Left cardiac atrium (tissue), 4 donors: ENCODE results near the gene LATS2. TPM values are rescaled to one million over a fixed set of nuclear protein-coding genes. Genes with fewer than 3 reads are reported as not detected.

Experiments used
- ATAC-seq, 2 donors: fragments of 200-7000 bp; cut with Tn5 transposase; one replicate each; pipeline ENCODE4 v1.9.1; 2020; ENCODE audit warnings: mild to moderate bottlenecking in 2 of 2, moderate library complexity in 2 of 2
- DNase-seq: peaks from one replicate; pipeline ENCODE4 v3.0.0-alpha.2; 2020
- intact Hi-C, 2 donors: fragments of 100-400 bp; cut with DNase I; formaldehyde crosslinking; loops; one replicate each; pipeline versions ENCODE4 v1.14.1 to v1.15.1; 2022 to 2023
- total RNA-seq, 2 donors: library from RNA; stranded (reverse); fragmentation: NEBNext Ultra II Directional; extraction: Animal tissue kit (Norgen Biotek cat#: 25700); gene quantifications; one replicate each; pipeline ENCODE4 v1.2.1, GENCODE V29; 2021
- donor health status: DM: no; HTN: yes; CAD: no.
- donor health status: DM: no; HTN: yes; CAD: no; lungs with severe emphysema.
- donor health status: DM: yes; HTN: yes; CAD: no.
- donor health status: Dilated cardiomyopathy.

LATS2 gene
- total RNA-seq, 2 donors from 2014 or later = 19.3 to 30.9 TPM

DNA sequence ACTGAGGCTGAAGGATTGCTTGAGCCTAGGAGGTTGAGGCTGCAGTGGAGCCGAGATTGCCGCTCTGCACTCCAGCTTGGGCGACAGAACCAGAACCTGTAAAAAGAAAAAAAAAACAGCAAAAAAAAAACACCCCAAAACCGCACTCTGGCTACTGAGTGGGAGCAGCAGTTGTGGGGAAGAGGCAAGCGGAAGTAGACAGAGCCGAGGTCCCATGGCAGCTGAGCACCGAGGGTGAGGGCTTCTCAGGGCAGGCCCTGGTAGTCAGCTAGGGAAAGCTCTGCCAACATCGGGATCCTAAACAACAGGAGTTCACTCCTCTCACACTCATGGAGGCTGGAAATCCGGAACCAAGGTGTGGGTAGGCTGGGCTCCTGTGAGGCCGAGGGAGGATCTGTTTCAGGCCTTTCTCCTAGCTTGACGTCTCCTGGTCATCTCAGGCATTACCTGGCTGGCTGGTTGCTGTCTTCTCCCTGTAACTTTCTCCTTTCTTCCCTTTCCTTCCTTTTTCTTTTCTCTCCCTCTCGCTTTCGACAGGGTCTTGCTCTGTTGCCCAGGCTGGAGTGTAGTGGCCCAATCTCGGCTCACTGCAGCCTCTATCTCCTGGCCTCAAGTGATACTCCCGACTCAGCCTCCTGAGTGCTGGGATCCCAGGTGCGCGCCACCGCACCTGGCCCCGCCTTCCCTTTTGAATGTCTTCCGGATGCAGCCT is 15.8 kb upstream of the LATS2 start:
- ATAC-seq (no peak), DNase-seq (no peak)
- intact Hi-C loops = loop anchor here in 1 of 2 donors (10.0 kb wide), 1 partner anchor 132 kb away; no protein-coding TSS in a partner anchor

GRCh38 chr13:21076253-21076652 is 14.9 kb upstream of the LATS2 start:
- intact Hi-C loops = loop anchor here in 1 of 2 donors (10.0 kb wide), 1 partner anchor 131 kb away; no protein-coding TSS in a partner anchor
- ATAC-seq = peak in 1 of 2 donors; percentile 25
- no peak for DNase-seq

- intact Hi-C loops = loop anchor here in 1 of 2 donors (10.0 kb wide), 1 partner anchor 131 kb away; no protein-coding TSS in a partner anchor
- ATAC-seq (peak; percentile 68 to 70), DNase-seq (peak; percentile 43)
Observed at GRCh38 chr13:21075379-21076249, 14.2 kb upstream of the LATS2 start.

DNA sequence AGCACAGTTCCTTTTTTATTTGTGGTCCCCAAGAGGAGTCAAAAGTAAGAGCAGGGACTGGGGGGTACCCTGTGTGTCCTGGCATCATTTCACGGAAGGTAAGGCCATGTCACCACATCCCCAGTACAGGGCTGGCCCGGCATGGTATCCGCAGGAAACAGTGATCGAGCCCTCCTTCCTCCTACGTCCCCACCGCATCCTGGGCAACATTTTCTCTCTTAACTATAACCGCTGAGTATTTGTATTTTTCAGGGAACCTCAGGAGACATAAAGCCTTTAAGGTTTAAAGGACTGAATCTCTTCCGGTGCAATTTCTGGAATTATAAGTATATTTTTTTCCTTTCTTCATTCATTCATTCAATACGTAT is 13.6 kb upstream of the LATS2 start:
- ATAC-seq (peak; percentile 48 to 51), DNase-seq (no peak)
- intact Hi-C loops = loop anchor here in 1 of 2 donors (10.0 kb wide), 1 partner anchor 130 kb away; no protein-coding TSS in a partner anchor

GRCh38 chr13:21074546-21074945 is 13.2 kb upstream of the LATS2 start:
- intact Hi-C loops = loop anchor here in 1 of 2 donors (10.0 kb wide), 1 partner anchor 130 kb away; no protein-coding TSS in a partner anchor
- ATAC-seq = peak; percentile 45
- peak; percentile 37 for DNase-seq

GRCh38 chr13:21071924-21072323 is 10.5 kb upstream of the LATS2 start:
- intact Hi-C loops = loop anchor here in 1 of 2 donors (10.0 kb wide), 1 partner anchor 127 kb away; no protein-coding TSS in a partner anchor
- ATAC-seq (no peak), DNase-seq (no peak)

- no peak for ATAC-seq
Observed at GRCh38 chr13:21071015-21071414, 9.6 kb upstream of the LATS2 start.

DNA sequence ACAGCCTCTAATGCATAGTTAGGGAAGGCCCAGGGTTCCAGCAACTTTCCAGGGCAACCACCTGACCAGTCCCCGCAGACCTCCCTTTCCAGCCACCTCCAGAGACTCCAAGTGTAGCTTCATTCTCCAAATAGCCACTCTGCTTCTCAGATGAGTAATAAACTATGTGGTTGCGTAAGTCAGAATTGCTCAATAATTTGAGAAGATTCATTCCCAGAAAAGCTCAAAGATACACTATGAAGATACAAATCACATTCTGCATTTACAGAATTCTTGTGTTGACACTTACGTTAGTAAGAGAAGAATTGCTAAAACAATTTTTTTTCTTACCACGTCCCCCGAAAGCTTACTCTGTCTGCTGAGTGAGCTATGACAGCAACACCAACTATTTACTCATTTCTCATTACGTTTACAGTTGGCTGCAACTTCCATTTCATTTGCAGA is 8.2 kb upstream of the LATS2 start:
- peak; percentile 81 to 92 for ATAC-seq
- intact Hi-C loops = loop anchor here in 1 of 2 donors (10.0 kb wide), 1 partner anchor 125 kb away; no protein-coding TSS in a partner anchor
- no peak for DNase-seq

More at GRCh38 chr13:21071015-21071414, 9.6 kb upstream of the LATS2 start:
- no peak for DNase-seq
- intact Hi-C loops = loop anchor here in 1 of 2 donors (10.0 kb wide), 1 partner anchor 126 kb away; no protein-coding TSS in a partner anchor

DNA sequence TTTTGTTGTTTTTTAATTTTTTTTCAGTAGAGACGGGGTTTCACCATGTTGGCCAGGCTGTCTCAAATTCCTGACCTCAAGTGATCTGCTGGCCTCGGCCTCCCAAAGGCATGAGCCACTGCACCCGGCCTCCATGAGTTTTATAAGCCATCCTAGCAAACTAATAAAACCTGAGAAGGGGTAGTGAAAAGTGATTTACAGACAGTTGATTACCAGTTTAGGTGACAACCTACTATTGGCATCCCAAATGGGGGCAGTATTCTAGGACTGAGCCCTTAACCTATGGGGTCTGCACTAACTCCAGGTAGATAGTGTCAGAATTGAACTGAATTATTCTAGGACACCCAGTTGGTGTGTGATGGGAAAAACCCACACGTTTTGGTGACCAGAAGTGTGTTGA is 6.5 kb upstream of the LATS2 start:
- DNase-seq (no peak), ATAC-seq (no peak)
- intact Hi-C loops = no loop called here

DNA sequence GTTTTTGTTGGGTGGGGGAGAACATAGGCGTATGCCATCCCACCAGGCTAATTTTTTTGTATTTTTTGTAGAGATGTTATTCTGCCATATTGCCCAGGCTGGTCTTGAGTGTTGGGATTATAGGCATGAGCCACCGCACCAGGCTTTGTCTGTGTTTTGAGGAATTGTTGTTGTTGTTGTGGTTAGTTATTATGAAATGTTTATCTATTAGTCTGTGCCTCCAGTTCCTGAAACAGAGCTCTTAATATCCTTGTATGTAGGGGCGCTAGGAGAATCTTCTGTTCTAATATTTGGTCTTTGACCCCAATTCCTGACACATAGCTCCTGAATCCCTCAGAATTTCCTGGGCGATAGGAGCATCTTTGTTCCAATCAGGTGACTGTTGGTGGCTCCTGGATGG is 5.6 kb upstream of the LATS2 start:
- DNase-seq = no peak
- ATAC-seq = no peak
- intact Hi-C loops = no loop called here

DNA sequence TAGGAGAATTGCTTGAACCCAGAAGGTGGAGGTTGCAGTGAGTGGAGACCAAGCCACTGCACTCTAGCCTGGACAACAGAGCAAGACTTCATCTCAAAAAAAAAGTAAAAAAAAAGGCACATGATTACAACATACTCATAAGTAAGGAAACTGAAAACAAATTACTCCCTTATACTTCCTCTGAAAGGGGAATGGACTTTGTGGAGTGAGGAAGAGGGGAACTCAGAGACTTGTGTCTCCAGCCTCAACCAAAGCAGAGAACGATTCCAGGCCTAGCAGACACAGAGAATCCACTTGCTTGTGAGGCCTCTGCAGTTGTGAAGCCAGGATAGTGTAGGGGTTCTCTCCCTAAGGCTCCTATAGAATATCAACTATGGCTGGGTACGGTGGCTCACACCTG is 4.3 kb upstream of the LATS2 start:
- intact Hi-C loops = no loop called here
- ATAC-seq = no peak
- no peak for DNase-seq

- intact Hi-C loops = loop anchor here in 1 of 2 donors (5.0 kb wide), 1 partner anchor 46 kb away; no protein-coding TSS in a partner anchor
- no peak for ATAC-seq
- DNase-seq = no peak
Observed at GRCh38 chr13:21063031-21063430, 1.6 kb upstream of the LATS2 start.

DNA sequence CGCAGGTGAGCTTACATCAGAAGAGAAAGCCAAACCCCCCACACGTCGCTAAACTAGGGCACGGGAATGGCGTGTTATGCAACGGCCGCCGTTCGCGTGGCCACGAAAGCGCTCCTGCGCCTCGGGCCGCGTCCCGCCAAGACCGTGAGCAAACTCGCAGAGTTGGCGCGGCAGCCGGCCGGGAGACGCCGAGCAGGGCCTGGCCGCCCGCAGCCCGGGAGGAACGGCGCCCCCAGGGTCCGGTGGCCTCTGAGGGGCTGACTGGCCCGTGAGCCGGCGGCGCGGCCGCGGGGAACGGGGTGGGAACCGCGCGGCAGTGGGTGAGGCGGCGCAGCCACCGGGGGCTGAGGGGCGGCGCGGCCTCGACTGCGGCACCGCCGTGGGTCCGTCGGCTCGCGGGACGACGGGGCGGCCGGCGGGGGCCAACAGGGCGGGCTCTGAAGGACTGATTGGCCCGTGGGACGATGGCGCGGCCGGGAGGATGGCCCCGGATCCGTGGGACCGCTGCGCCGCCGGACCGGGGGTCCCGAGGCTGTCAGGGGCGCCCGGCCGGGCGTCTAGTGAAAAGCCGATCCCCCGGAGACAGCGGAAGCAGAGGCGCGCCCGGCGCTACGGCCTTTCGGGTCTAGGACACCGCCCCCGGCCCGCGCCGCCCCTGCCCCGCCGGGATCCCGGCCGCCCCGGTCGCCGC is 903 bp downstream of the LATS2 start:
- ATAC-seq (peak; percentile 45 to 49), DNase-seq (peak; percentile 67)
- intact Hi-C loops = loop anchor here in 1 of 2 donors (5.0 kb wide), 1 partner anchor 43 kb away; no protein-coding TSS in a partner anchor

- ATAC-seq = no peak
- intact Hi-C loops = loop anchor here in 1 of 2 donors (5.0 kb wide), 1 partner anchor 42 kb away; no protein-coding TSS in a partner anchor
- DNase-seq = no peak
Observed at GRCh38 chr13:21059641-21060337, 1.6 kb downstream of the LATS2 start.

- ATAC-seq (no peak), DNase-seq (no peak)
- intact Hi-C loops = no loop called here
Observed at GRCh38 chr13:21058361-21058760, 3.0 kb downstream of the LATS2 start.

DNA sequence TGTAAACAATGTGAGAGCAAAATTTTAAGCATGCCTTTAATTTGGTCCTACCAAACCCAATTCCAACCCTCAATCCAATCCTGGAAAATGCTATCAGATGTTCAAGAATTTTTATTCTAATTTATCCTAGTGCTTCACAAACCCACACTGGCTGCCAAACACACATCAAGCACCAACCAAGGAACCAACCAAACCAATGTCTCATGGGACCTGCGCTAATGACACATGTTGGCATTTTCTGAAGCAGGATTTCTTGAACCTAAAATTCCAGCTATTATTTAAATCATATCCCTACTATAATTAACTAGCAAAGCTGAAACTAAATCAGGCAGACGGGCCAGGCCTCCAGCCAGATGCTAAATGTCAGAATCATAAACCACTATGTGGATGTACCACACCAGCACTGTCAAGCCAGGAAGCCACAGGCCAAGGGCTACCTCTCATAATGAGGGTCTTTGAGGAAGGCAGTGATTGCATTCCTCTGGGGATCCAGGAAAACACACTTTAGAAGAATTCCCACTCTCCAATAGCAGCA is 5.8 kb downstream of the LATS2 start:
- intact Hi-C loops = no loop called here
- no peak for ATAC-seq
- DNase-seq = no peak

DNA sequence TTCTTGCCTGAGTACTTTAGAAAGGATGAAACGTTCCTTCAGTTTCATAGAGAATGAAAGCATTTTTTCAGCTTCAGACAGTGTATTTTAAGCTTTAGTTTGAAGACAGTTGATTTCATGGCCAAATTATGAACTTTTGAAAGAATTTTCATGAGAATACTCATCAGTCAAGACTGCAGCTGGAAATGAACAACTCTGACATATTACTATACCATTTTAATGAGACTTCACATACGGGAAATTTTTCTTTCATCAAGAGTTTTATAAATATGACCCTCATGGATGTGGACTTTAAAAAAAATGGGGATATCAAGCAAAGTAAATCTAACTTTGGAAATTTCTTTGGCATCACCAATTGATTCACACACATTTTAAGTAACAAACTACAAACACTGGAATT is 6.4 kb downstream of the LATS2 start:
- ATAC-seq (no peak), DNase-seq (no peak)
- intact Hi-C loops = no loop called here

DNA sequence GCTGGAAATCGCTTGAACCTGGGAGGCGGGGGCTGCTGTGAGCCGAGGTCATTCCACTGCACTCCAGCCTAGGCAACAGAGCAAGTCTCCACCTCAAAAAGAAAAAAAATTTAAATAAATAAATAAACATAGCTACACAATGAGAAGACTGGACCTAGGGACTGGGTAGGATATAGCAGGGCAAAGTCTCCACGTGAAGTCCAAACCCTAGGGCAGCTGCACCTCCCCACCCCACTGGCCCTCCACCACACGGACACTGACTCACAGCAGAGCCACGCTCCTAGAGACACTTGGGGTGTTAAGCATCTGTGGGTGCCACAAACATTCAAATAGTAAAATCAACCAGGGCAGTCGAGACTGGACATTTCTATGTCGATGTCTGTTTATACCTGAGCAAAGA is 7.1 kb downstream of the LATS2 start:
- ATAC-seq = peak in 1 of 2 donors; percentile 27
- no peak for DNase-seq
- intact Hi-C loops = no loop called here
